Activated gamma-delta T cell treated with Interleukin-2 at 50 U/mL for 16 hours (primary cell): ENCODE data around the gene NT5C3A.
A peak's percentile ranks its signal among the peaks of the same experiment; 100 is the strongest.
"Not testable (repeated sequence)": the region's sequence is repeated elsewhere in the genome, so short reads cannot be mapped to it uniquely, and the experiment has no call there.

Experiments used
- DNase-seq: peaks from one replicate; pipeline ENCODE4 v3.0.0-alpha.2; 2020

The NT5C3A gene

DNA sequence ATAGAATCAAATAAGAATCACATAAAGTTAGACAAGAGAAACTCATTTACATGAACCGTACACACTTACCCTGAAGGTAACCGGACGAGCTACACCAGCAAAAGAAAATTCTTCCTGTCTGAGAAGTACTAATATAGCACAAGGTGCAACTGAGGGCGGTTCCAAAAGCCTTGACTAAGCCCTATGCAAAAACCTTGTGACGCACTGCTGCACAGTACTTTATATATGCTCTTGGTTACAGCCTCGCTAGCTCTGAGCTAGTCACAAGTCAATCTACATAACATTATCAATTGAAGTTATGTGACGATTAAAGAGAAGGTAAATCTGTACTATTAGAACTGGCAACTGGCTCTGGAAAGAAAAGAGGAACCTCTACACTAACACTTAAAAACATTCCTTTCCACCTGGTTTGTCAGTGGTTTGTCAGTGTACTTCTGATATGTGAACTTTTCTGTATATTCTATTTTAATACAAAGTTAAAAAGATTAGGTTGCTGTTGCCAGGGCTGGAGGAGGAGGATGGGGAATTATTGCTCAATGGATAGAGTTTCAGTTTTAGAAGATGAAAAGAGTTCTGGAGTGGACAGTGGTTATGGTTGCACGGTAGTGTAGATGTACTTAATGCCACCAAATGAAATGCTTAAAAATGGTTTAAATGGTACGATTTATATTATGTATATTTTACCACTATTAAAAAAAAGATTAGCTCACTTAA lies 21.6 kb downstream of the NT5C3A start:
- DNase-seq, result peak; percentile 50

DNA sequence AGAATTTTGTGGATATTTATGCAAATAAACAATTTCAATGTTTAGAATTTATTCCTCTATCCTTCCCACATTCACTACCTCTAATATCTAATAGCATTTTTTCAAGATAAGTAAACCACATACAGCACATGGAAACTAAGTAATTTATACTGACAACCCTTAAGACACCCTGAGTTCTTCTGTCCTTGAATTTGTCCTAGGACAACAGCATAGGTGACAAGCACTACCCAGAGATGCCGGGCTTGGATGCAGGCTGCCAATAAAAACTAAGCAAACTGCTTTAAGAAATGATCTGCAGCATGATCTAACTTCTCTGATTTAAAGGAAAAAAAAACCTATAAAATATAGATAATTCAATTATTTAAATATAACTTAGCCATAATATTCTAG lies 22.7 kb downstream of the NT5C3A start:
- DNase-seq, result no peak

GRCh38 chr7:33039257-33039902 lies 23.2 kb downstream of the NT5C3A start:
- no peak for DNase-seq

DNA sequence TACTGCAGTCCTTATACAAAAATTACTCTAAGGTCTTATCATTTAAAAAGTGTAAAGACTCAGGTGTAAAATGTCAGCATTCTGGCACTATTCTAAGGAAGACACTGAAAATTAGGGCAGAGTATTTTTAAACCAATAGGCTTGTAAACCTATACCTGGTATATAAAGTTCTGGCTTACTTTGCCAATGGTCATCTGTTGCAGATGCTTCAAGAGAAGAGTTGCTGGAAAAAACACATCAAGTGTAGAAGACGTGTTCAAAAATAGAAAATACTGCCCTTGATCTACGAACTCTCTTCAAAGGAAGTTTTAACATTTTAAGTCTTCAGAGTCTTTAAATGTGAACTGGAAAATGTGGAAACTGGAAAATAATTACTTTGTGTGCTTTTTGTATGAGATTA lies 23.9 kb downstream of the NT5C3A start:
- no peak for DNase-seq

DNA sequence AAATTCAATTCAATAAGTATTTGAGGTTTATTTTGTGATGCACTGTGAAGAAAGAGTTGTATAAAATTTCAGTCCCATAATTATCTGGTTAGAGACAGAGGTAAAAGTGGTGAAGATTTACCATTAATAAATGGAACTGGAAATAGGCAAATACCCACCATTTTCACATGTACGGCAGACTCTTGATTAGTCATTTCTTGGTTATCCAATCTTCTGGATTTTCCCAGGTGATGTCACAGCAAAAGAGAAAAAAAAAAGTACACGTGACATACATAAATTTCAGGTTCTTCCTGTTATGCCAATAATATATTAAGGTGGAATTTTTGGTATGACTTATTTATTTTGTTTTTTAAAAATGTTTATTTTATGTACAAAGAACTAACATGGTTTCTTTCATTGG lies 26.8 kb downstream of the NT5C3A start:
- DNase-seq, result no peak

DNA sequence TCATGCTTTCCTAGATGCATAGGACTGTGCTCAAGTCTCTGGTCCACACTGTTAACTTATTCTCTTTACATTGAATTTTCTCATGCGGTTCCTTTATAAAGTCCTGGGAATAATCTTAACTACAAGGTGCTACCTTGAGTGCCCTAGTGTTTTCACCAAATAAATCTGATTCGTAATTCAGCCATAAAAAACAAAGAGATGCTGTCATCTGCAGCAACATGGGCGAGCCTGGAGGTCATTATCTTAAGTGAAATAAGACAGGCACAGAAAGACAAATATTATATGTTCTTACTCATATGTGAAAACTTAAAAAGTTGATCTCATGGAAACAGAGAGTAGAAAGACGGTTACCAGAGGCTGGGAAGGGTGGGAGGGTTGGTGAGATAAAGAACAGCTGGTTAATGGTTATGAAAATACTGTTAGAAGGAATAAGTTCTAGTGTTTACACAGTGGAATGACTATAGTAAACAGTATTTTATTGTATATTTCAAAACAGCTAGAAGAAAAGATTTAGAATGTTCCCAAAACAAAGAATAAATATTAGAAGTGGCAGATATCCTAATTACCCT lies 38.3 kb downstream of the NT5C3A start:
- no peak for DNase-seq

GRCh38 chr7:33012364-33012763 lies 50.2 kb downstream of the NT5C3A start:
- DNase-seq, result no peak

DNA sequence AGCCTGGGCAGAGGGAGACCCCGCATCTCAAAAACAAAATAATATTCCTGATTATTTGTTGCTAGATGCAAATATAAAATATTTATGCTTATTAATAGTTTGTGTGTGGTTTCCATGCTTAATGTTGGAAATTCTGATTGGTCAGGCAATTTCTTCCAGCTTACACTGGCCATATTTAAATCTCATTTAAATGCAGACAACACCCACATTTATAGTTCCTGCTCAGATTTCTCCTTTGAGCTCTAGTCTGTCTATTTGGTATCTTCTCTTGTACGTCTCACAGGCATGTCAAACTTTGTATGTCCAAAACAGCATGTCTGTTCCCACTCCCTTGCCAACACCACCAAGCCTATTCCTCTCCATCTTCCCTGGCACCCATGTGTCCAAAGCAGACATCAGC lies 52.8 kb downstream of the NT5C3A start:
- no peak for DNase-seq

- not testable (repeated sequence) for DNase-seq
Observed at GRCh38 chr7:33005690-33006089, 56.9 kb downstream of the NT5C3A start.

DNA sequence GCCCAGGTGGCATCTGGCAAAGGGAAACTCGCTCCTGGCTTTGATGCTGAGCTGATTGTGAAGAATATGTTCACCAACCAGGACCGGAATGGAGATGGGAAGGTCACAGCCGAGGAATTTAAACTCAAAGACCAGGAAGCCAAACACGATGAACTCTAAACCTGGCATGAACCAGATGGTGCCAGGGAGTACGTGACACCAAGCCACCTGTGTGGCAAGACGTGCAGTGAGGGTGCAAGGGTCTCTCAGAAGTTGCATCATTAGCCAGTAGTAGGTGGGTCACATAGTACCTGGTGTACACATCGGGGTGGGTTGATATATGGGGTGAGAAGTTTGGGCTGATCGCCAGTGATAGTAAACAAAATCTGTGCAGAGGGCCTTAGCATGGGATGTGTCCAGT lies 57.4 kb downstream of the NT5C3A start:
- DNase-seq, result not testable (repeated sequence)

GRCh38 chr7:33004104-33004616 lies 58.4 kb downstream of the NT5C3A start:
- DNase-seq, result not testable (repeated sequence)

DNA sequence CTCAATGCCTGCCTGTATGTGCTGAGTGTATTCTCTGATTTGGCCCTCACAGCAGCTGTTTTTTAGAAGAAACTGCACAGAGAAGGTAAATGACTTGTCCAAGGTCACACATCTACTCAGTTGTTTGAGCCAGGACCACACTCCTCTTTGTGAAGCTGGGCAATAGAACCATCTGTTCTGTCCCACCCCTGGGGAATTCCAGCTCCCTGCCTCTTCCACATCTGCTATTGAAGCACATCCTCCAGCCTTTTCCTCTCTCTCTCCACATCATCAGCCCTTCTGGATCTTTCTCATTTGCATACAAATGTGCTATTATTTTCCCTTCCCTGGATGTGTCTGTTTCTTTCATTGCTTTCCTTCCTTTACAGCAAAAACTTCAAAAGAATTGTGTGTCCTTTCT lies 59.5 kb downstream of the NT5C3A start:
- not testable (repeated sequence) for DNase-seq

DNA sequence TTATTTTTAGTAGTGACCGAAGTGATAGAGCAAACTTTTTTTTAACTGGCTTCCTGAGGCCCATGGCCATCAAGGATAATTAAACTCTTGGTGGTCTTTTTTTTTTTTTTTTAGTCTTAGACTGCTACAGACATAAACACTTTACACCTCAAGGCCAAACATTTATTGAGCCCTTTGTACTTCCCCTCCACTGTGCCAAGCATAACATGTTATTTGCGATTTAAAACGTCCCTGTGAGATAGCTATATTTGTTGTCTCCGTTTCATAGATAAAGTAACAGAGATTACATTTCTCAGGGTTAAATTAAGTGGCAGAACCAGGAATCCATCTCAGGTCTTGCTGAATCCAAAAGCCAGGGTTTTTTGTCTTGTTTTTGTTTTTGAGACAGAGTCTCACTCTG lies 63.2 kb downstream of the NT5C3A start:
- DNase-seq, result not testable (repeated sequence)

DNA sequence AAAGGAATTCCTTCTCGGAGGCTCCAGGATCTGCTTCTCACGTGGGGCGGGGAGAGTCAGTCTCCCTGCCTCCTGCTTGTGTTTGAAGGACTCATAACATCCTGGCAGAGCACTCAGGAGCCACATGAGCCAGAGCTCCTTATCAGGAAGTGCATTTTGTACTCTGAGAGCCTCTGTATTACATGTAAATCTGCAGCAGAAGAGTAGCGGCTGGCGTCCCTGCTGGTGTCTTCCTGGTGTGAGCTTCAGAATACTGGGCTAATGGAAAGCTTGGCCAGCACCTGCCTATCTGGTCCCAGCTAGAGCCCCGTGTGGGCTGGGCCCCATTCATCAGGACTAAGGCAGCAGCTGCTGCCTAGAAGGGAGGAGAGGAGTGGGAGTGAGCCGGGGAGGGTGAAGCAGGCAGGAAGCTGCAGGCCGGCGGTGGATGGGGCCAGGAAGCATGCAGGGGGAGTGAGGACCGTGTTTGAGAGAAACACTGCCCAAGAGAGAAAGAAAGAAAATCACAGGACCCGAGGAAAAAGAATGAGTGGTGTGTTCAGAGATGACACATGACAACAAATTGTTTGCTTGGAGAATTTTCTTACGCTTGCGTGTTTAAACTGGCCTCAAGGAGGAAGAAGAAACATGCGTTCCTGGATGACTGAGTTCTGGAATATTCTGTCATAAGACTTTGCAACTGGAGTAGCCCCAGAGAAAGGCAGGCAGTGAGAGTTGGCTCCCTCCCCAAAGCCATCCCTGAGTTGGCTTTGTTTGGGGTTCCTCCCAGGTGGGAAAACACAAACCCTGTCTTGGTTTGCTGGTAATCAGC lies 64.0 kb downstream of the NT5C3A start:
- DNase-seq, result not testable (repeated sequence)

- DNase-seq, result not testable (repeated sequence)
Observed at GRCh38 chr7:32997956-32998355, 64.6 kb downstream of the NT5C3A start.

- not testable (repeated sequence) for DNase-seq
Observed at GRCh38 chr7:32992750-32993149, 69.8 kb downstream of the NT5C3A start.

DNA sequence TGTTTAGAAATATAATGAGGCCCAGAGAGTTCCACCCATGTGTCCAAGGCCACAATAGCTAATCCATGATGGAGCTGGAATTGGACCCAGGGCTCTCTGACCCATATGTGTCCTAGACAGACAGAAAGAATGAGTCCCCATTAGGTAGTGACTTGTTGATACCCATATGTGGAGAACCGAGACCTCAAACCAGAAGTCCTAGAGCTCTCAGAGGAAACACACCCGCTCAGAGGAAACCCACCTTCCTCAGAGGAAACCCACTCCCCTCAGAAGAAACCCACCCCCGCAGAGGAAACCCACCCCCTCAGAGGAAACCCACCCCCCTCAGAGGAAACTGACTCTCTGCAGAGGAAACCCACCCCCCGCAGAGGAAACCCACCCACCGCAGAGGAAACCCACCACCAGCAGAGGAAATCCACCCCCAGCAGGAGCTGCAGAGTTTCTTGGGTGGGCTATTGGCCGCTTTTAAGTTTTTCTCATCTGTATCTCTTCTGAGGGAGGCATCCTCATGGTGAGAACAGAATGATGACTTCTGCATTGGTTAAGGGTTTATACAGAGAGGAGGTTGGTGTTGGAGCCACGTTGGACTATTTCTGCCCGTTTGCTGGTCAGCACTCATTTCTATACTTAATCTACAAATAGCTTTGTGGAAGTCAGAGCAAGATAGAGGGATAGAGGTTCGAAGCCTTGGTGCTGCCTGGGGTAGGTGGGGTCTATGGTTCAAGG lies 70.4 kb downstream of the NT5C3A start:
- DNase-seq, result peak; percentile 9

DNA sequence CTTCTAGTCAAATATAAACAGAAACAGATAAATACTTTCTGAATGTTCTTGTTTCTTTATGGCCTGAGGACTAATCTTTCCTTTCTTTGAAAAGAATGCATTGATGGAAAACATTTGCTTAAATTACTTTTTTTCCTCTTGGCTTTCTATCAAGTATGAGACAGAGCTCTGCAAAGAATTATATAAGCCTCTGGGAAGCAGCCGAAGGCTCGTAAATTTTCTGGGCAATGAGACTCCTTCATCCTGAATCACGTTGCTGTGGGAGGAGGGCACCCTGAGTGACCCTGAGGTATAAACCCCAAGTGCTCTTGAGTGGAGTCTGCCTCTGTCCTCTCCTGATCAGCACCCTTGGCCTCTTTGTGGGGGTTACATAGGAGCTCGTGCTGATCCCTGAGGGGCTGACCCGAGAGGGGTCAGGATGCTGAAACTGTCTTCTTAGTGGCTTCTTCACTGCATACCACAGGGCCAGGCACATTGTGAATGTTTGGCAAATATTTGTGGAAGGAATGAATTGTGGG lies 71.4 kb downstream of the NT5C3A start:
- not testable (repeated sequence) for DNase-seq

GRCh38 chr7:32988148-32988547 lies 74.4 kb downstream of the NT5C3A start:
- not testable (repeated sequence) for DNase-seq

DNA sequence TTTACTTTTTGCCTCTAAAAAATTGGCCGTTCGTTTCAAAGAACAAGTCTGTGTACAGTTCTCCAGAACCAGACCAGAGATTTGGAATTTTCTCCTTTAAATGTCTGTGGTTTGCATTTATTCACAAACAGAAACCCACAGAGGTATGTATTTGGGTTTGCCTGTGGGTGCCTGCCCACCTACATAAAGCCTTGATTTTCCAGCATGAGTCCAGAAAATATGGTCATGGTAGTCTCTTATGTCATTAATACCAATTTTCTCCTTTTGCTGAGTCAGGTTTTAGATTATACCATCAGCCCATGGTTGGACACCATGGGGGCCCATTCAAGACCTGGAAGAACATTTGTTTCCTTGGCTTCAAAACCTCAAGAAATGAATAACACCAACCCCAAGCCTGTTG lies 82.7 kb downstream of the NT5C3A start:
- not testable (repeated sequence) for DNase-seq

GRCh38 chr7:32979246-32979645 lies 83.3 kb downstream of the NT5C3A start:
- not testable (repeated sequence) for DNase-seq

- DNase-seq, result not testable (repeated sequence)
Observed at GRCh38 chr7:32977159-32977558, 85.4 kb downstream of the NT5C3A start.
